ENCODE results near the gene CELF2. TPM values are rescaled to one million over a fixed set of nuclear protein-coding genes. Genes with fewer than 3 reads are reported as not detected.

The CELF2 gene
- total and polyA plus RNA-seq, 2 experiments from 2014 or later: 16.6 to 26.9 TPM

- H3K36me3 ChIP-seq (replicated peaks; ENCODE audit: insufficient read depth, low read depth): no peaks in the 10 kb centered on the region
- H3K9me3 ChIP-seq (ENCODE audit: low read depth): peaks cover 4% of the 10 kb centered on the region
- no peaks in the 10 kb centered on the region for H4K20me1 ChIP-seq (ENCODE audit: insufficient read depth, poor library complexity, severe bottlenecking)
- H3K27me3 ChIP-seq: no peaks in the 10 kb centered on the region
- no peaks in the 10 kb centered on the region for H3K79me2 ChIP-seq
- 97% methylated on average over 6 of the region's 6 CpGs for WGBS (ENCODE audit: low lambda C conversion rate, missing lambda C conversion rate)
- H3K27ac ChIP-seq: no peak overlapping the region
- no peak overlapping the region for H3K4me2 ChIP-seq
- H3K4me3 ChIP-seq: no peak overlapping the region
- TF ChIP-seq EZH2phosphoT487 (IDR thresholded peaks at IDR 0.05; ENCODE audit: low read depth, severe bottlenecking, unreplicated experiment) (no peak), CTCF (IDR thresholded peaks at IDR 0.05; ENCODE audit: poor library complexity) (no peak), EZH2 (IDR thresholded peaks at IDR 0.05; ENCODE audit: borderline replicate concordance) (no peak)
- H2AFZ ChIP-seq: no peak overlapping the region
- H3K9me2 ChIP-seq (replicated peaks; ENCODE audit: insufficient read depth): no peaks in the 10 kb centered on the region
- DNase-seq (ENCODE audit: low spot score): no peak
- no peaks in the 10 kb centered on the region for H3K4me1 ChIP-seq (ENCODE audit: insufficient read depth)
These were observed 289.3 kb downstream of the CELF2 start for GRCh38 chr10:11307004-11307403.

- no peak for DNase-seq (ENCODE audit: low spot score)
- TF ChIP-seq EZH2phosphoT487 (IDR thresholded peaks at IDR 0.05; ENCODE audit: low read depth, severe bottlenecking, unreplicated experiment) (no peak), EZH2 (IDR thresholded peaks at IDR 0.05; ENCODE audit: borderline replicate concordance) (no peak), CTCF (IDR thresholded peaks at IDR 0.05; ENCODE audit: poor library complexity) (no peak)
- no peaks in the 10 kb centered on the region for H4K20me1 ChIP-seq (ENCODE audit: insufficient read depth, poor library complexity, severe bottlenecking)
- H3K9me3 ChIP-seq (ENCODE audit: low read depth): peaks cover 8% of the 10 kb centered on the region
- no peaks in the 10 kb centered on the region for H3K79me2 ChIP-seq
- no peak overlapping the region for H3K27ac ChIP-seq
- H2AFZ ChIP-seq: no peak overlapping the region
- WGBS (ENCODE audit: low lambda C conversion rate, missing lambda C conversion rate): 89% methylated on average over 1 of the region's 1 CpG
- no peaks in the 10 kb centered on the region for H3K9me2 ChIP-seq (replicated peaks; ENCODE audit: insufficient read depth)
- H3K4me1 ChIP-seq (ENCODE audit: insufficient read depth): no peaks in the 10 kb centered on the region
- no peak overlapping the region for H3K4me3 ChIP-seq
- no peak overlapping the region for H3K4me2 ChIP-seq
- no peaks in the 10 kb centered on the region for H3K27me3 ChIP-seq
- H3K36me3 ChIP-seq (replicated peaks; ENCODE audit: insufficient read depth, low read depth): no peaks in the 10 kb centered on the region
These were observed 290.3 kb downstream of the CELF2 start for GRCh38 chr10:11307937-11308336.

GRCh38 chr10:11311027-11311426 lies 293.4 kb downstream of the CELF2 start:
- Histone ChIP-seq H3K4me1 (ENCODE audit: insufficient read depth) (no peaks in the 10 kb centered on the region), H3K4me3 (no peak overlapping the region), H3K9me2 (replicated peaks; ENCODE audit: insufficient read depth) (no peaks in the 10 kb centered on the region), H3K27ac (no peak overlapping the region), H3K36me3 (replicated peaks; ENCODE audit: insufficient read depth, low read depth) (no peaks in the 10 kb centered on the region), H4K20me1 (ENCODE audit: insufficient read depth, poor library complexity, severe bottlenecking) (no peaks in the 10 kb centered on the region), H3K4me2 (no peak overlapping the region), H2AFZ (no peak overlapping the region), H3K79me2 (no peaks in the 10 kb centered on the region), H3K9me3 (ENCODE audit: low read depth) (peaks cover 8% of the 10 kb centered on the region), H3K27me3 (no peaks in the 10 kb centered on the region)
- no peak for TF ChIP-seq CTCF (IDR thresholded peaks at IDR 0.05; ENCODE audit: poor library complexity)
- TF ChIP-seq EZH2phosphoT487 (IDR thresholded peaks at IDR 0.05; ENCODE audit: low read depth, severe bottlenecking, unreplicated experiment): no peak
- no peak for TF ChIP-seq EZH2 (IDR thresholded peaks at IDR 0.05; ENCODE audit: borderline replicate concordance)
- DNase-seq (ENCODE audit: low spot score): no peak
- 85% methylated on average over 2 of the region's 2 CpGs for WGBS (ENCODE audit: low lambda C conversion rate, missing lambda C conversion rate)

- no peak overlapping the region for H3K4me2 ChIP-seq
- 96% methylated on average over 1 of the region's 1 CpG for WGBS (ENCODE audit: low lambda C conversion rate, missing lambda C conversion rate)
- H3K9me3 ChIP-seq (ENCODE audit: low read depth): peaks cover 8% of the 10 kb centered on the region
- H3K27me3 ChIP-seq: no peaks in the 10 kb centered on the region
- no peak overlapping the region for H3K4me3 ChIP-seq
- no peaks in the 10 kb centered on the region for H3K36me3 ChIP-seq (replicated peaks; ENCODE audit: insufficient read depth, low read depth)
- no peak overlapping the region for H2AFZ ChIP-seq
- H3K79me2 ChIP-seq: no peaks in the 10 kb centered on the region
- no peak for DNase-seq (ENCODE audit: low spot score)
- H4K20me1 ChIP-seq (ENCODE audit: insufficient read depth, poor library complexity, severe bottlenecking): no peaks in the 10 kb centered on the region
- no peaks in the 10 kb centered on the region for H3K9me2 ChIP-seq (replicated peaks; ENCODE audit: insufficient read depth)
- TF ChIP-seq EZH2phosphoT487 (IDR thresholded peaks at IDR 0.05; ENCODE audit: low read depth, severe bottlenecking, unreplicated experiment) (no peak), CTCF (IDR thresholded peaks at IDR 0.05; ENCODE audit: poor library complexity) (no peak), EZH2 (IDR thresholded peaks at IDR 0.05; ENCODE audit: borderline replicate concordance) (no peak)
- H3K4me1 ChIP-seq (ENCODE audit: insufficient read depth): no peaks in the 10 kb centered on the region
- no peak overlapping the region for H3K27ac ChIP-seq
These were observed 295.8 kb downstream of the CELF2 start for GRCh38 chr10:11313463-11313862.

All from hepatocyte (in vitro differentiated cells).